Measurements from ENCODE around the gene C1QTNF2. TPM values are rescaled to one million over a fixed set of nuclear protein-coding genes. Genes with fewer than 3 reads are reported as not detected.

C1QTNF2 gene
- total RNA-seq, 1 donor, result 0.10 TPM

DNA sequence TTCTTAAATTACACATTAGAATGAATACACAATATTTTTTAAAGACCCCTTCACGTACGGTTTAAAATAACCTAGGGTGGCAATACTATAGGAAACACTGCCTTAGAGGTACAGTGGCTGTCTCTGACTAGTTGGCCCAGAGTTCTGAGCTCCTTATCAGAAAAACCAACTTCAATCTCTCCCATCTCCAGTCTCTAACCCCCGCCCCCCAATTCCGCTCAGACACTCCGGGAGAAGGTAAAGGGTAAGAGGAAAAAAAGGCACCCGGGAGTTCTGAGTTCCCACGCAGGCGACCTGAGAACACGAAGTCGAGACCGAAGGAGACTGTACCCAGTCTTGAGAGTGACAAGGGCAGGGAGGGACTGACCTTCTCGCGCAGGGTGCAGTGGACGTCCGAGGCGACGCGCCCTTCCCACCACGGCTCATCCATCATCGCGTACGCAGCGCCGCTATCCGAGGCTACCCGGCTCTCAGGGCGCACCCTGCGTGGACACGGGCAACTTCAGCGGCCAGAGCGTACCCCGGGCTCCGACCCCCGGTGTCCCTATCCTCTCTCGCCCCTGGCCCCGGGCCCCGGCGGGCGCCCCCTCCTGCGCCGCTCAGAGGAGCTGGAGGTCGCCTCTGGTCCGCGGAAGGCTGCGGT lies 58.8 kb downstream of the C1QTNF2 start:
- peak overlapping the region; percentile 40 for H3K4me3 ChIP-seq (ENCODE audit: low read length)
- H3K4me1 ChIP-seq (ENCODE audit: insufficient read depth, low read length), result peaks cover 24% of the 10 kb centered on the region
- peaks cover 55% of the 10 kb centered on the region for H3K27me3 ChIP-seq (ENCODE audit: insufficient read depth, low read length)
- H3K9me3 ChIP-seq (ENCODE audit: low read depth, low read length), result no peaks in the 10 kb centered on the region

DNA sequence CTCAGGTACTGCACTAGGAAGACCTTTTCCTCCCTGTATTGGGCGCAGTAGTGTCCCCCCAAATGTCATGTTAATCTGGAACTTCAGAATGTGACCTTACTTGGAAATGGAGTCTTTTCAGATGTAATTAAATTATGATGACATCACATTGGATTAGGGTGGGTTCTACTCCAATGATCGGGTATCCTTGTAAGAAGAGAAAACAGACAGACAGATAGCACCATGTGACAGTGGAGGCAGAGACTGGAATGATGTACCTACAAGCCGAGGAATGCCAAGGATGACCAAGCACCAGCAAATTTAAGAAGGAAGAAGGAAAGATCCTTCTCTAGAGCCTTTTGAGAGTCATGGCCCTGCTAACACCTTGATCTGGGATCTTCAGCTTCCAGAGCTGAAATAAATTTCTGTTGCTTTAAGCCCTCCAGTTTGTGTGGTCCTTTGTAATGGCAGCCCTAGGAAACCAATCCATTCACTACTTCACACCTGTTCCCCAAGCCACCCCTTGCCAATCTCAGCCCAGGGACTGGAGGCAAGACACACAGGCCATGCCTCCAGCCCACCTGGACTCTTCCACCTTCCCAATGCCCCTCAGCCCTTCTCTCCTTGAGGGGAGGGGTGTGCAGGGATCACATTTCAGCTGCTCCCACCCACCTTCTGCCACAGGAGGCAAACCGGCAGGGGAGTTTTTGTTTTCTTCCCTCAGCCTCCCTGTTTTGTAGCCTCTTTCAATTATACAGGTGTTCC lies 59.7 kb downstream of the C1QTNF2 start:
- H3K4me1 ChIP-seq (ENCODE audit: insufficient read depth, low read length), result peaks cover 19% of the 10 kb centered on the region
- no peaks in the 10 kb centered on the region for H3K9me3 ChIP-seq (ENCODE audit: low read depth, low read length)
- H3K27me3 ChIP-seq (ENCODE audit: insufficient read depth, low read length), result peaks cover 55% of the 10 kb centered on the region
- peak overlapping the region; percentile 8 for H3K4me3 ChIP-seq (ENCODE audit: low read length)

DNA sequence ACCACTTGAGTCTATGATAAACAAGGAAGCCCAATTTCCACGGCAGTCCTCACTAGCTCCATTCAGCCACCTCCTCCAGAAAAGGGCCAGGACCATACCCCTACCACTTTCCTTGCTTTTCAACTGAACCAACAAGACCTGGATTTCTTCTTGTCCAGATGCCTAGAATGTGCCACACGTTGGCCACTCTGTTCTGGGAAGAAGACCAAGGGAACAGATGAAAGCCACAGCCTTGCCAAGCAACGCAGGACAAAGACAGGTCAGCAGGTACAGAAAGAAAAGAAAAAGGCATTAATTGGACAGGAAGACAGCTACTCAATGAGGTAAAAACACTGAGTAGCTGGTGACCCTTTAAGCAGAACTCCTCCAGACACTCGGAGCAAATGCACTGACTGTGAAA lies 60.3 kb downstream of the C1QTNF2 start:
- peaks cover 55% of the 10 kb centered on the region for H3K27me3 ChIP-seq (ENCODE audit: insufficient read depth, low read length)
- no peaks in the 10 kb centered on the region for H3K9me3 ChIP-seq (ENCODE audit: low read depth, low read length)
- H3K4me1 ChIP-seq (ENCODE audit: insufficient read depth, low read length), result peaks cover 19% of the 10 kb centered on the region
- no peak overlapping the region for H3K4me3 ChIP-seq (ENCODE audit: low read length)

DNA sequence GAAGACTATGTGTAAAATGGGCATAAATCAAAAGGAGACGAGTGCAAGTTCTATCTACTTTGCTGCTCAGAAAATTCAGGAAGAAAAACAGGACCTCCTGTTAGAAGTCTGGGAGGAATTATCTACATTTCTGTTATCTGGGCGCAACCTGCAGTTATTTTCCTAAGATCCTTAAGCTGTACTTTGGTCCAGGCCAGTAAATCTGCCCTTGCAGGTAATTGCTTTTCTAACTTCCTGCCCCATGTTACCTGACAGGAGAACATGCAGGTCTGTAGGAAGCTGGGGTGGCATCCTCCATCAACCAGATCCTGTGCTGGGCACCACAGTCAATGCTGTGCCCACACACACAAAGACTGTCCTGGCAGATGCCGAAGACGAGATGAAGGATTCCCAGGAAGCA lies 63.7 kb downstream of the C1QTNF2 start:
- Histone ChIP-seq H3K27me3 (ENCODE audit: insufficient read depth, low read length) (peaks cover 31% of the 10 kb centered on the region), H3K9me3 (ENCODE audit: low read depth, low read length) (no peaks in the 10 kb centered on the region), H3K4me3 (ENCODE audit: low read length) (no peak overlapping the region), H3K4me1 (ENCODE audit: insufficient read depth, low read length) (peaks cover 7% of the 10 kb centered on the region)

DNA sequence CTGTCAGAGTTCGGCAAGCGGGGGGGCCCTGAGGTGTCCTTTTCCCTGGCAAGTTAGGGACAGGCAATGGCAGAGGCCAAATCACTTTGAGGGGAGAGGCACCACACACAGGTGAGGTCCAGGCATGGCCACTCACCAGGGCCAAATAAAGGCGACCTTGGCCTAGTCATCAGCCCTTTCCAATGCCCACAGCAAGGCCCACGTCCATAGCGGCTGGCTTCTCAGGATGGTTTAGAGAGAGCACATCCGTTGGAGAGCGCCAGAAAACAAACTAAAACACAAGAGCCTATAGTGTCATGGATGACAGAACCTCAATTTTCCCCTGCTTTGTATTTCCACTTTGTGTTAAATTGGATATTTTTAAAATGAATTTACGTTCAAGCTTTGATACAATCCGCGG lies 65.1 kb downstream of the C1QTNF2 start:
- Histone ChIP-seq H3K4me1 (ENCODE audit: insufficient read depth, low read length) (no peaks in the 10 kb centered on the region), H3K4me3 (ENCODE audit: low read length) (no peak overlapping the region), H3K9me3 (ENCODE audit: low read depth, low read length) (no peaks in the 10 kb centered on the region), H3K27me3 (ENCODE audit: insufficient read depth, low read length) (peaks cover 17% of the 10 kb centered on the region)

DNA sequence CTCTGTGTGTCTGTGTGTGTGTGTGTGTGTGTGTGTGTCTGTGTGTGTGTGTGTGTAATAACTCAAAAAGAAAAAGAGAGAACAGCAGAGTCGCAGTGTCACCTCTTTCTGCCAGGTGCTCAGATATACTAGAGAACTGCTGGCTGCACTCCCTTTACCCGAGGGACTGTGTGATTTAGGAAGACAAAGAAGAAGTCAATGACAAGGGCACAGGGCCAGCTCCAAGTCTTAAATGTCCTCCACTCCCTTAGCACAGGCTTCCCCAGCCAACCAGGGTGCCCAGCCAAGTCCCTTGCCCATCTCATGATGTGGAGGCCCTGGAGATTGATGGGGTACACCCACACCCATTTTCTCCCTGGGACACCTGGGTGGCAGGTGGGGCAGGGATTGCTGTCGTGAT lies 66.7 kb downstream of the C1QTNF2 start:
- Histone ChIP-seq H3K4me3 (ENCODE audit: low read length) (no peak overlapping the region), H3K9me3 (ENCODE audit: low read depth, low read length) (no peaks in the 10 kb centered on the region), H3K4me1 (ENCODE audit: insufficient read depth, low read length) (no peaks in the 10 kb centered on the region), H3K27me3 (ENCODE audit: insufficient read depth, low read length) (peaks cover under 1% of the 10 kb centered on the region)

DNA sequence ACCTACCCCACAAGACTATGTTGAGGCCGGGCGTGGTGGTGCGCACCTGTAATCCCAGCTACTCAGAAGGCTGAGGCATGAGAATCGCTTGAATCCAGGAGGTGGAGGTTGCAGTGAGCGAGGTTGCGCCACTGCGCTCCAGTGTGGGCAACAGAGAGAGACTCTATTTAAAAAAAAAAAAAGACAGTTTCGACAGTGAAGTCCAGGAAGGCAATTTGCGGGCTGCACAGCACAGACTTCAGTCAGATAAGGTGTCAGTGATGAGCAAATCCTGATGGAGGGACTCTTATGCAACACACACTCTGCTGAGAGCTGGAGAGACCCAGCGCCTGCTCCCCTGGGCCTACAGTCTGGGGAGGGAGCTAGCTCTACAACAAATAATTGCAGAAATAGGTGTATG lies 72.2 kb downstream of the C1QTNF2 start:
- no peaks in the 10 kb centered on the region for H3K27me3 ChIP-seq (ENCODE audit: insufficient read depth, low read length)

DNA sequence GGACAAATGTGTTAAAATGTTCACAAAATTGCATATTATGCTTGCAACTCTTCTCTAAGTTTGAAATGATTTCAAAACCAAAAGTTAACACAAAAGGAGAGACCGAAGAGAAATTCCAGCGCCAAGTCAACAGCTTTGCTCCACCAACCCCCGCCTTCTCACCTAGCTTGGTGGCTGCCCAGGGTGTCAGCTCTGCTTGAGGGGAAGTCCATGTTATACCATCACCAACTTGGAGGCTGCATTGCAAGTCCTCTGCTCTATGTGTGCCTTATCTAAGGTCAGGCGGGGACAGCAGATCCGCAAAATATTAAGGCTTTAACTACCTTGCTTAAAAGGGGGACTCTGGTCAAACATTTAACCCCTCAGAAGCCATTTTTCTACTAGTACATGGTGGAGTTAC lies 72.7 kb downstream of the C1QTNF2 start:
- no peak overlapping the region for H3K4me3 ChIP-seq (ENCODE audit: low read length)
- H3K9me3 ChIP-seq (ENCODE audit: low read depth, low read length), result no peaks in the 10 kb centered on the region
- peaks cover 37% of the 10 kb centered on the region for H3K4me1 ChIP-seq (ENCODE audit: insufficient read depth, low read length)
- H3K27me3 ChIP-seq (ENCODE audit: insufficient read depth, low read length), result no peaks in the 10 kb centered on the region

More for the DNA sequence above, 72.2 kb downstream of the C1QTNF2 start:
- peaks cover 37% of the 10 kb centered on the region for H3K4me1 ChIP-seq (ENCODE audit: insufficient read depth, low read length)
- H3K9me3 ChIP-seq (ENCODE audit: low read depth, low read length), result no peaks in the 10 kb centered on the region
- no peak overlapping the region for H3K4me3 ChIP-seq (ENCODE audit: low read length)

Other genes starting within 250 kb of the C1QTNF2 start
- not detected for gene FABP6, start 141.1 kb downstream of the C1QTNF2 start, total RNA-seq
- gene CCNJL, start 58.1 kb downstream of the C1QTNF2 start, total RNA-seq, result 0.94 TPM
- gene FAM200C, start 29.4 kb upstream of the C1QTNF2 start, total RNA-seq, result 0.10 TPM
- 129 TPM for gene SLU7, start 48.5 kb upstream of the C1QTNF2 start, total RNA-seq
- 17.0 TPM for gene PTTG1, start 51.2 kb upstream of the C1QTNF2 start, total RNA-seq

All from mononuclear cell (primary cell).